ENCODE data around the gene SIRT6.
"Not testable (repeated sequence)": the region's sequence is repeated elsewhere in the genome, so short reads cannot be mapped to it uniquely, and the experiment has no call there.

The SIRT6 gene

DNA sequence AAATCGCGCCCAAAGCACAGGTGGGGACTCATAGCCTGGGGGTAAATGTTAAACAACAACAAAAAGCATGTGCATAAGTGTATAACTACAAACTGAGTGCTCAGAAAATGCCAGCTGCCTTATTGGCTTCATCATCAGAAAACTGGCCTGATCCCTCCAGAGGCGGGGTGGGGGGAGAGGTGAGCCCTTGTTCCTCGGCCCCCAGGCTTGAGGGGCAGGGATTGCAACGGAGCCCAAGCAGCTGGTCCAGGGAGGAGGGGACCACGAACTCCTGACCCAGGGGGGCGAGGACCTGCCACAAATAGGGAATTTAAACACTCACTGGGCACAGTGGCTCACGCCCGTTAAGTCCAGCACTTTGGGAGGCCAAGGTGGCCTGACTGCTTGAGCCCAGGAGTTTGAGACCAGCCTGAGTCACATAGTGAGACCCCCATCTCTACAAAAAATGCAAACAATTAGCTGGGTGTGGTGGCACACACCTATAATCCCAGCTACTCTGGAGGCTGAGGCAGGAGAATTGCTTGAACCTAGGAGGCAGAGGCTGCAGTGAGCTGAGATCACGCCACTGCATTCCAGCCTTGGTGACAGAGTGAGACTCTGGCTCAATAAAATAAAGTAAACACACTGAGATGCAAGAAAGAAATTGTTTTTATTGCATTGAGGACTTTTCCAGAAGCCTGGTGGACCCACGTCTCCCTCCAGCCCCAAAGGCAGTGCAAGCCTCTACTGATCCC lies 8.7 kb downstream of the SIRT6 start:
- no peak for DNase-seq

DNA sequence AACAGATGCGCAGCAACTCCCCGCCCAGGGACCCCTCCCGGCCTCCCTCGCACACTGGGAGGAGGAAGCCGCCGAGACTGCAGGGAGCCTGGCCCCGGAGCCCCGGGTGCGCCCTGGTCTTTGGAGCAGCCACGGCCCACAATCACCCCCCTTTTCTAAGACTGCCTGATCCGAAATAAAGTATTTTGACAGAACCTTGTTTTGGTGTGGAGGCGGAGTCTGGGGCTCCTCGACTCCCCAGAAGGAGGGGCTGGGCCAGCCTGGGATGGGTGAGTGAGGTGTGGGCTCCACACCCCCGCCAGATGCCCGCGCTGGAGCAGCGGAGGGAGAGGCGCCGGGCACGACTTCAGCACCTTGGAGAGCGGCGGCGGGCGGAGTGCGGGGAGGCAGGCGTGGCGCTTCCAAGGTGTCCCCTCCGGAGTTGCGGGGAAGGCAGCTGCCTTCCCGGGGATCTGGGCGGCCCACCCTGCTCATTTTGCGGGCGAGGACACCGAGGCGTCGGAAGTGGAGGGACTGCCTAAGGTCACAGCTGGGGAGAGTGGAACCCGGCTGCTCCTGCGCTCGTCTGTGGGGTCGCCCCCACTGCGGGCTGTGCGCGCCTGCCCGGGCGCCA lies 9.4 kb downstream of the SIRT6 start:
- DNase-seq: peak; percentile 35

DNA sequence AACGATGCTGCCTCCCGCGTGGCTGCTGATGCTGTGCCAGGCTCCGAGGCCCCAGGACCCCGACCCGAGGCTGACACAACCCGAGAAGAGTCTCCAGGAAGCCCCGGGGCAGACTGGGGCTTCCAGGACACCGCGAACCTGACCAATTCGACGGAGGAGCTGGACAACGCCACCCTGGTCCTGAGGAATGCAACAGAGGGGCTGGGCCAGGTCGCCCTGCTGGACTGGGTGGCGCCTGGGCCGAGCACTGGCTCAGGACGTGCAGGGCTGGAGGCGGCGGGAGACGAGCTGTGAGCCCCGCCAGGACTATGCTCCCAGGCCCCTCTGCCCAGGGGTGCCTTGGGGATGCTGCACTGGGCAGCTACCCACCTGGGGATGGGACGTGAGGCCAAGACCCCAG lies 10.7 kb downstream of the SIRT6 start:
- no peak for DNase-seq

DNA sequence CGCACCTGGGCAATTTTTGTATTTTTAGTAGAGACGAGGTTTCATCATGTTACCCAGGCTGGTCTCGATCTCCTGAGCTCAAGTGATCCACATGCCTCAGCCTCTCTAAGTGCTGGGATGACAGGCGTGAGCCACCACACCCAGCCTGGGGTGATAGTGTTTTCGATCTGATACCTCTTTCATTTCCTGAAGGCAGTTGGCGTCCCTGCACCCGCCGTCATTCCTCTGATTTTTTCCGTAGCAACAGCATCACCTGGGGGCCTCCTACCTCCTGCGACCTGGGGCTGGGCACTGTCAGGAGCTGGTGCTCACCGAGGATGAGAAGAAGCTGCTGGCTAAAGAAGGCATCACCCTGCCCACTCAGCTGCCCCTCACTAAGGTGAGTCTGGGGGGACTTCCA lies 18.1 kb downstream of the SIRT6 start:
- no peak for DNase-seq

DNA sequence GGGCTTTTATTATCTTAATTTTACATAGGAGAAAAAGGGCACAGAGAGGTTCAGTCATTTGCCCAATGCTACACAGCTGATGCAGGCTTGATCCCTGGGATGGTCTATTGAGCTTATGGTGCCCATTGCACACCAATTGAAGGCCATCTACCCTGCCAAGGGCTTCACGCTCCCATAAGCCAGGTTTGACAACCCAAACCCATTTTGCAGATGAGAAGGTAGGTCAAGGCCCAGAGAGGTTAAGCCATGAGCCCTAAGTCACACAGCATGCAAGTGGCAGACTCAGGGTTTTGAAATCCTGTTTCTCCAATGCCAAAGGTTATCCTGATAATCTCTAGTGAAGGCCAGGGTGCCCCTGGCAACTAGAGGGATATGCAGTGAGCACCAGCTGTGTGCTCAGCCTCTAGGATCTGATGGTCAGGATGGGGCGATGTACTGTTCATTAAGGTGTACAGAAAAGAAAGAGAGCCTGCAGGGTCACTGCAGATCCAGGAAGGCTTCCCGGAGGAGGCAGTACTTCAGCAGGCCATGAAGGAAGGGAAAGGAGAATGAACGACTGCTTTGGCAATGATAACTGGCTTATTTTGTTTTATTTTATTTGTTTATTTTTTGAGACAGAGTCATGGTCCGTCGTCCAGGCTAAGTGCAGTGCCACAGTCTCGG lies 20.8 kb downstream of the SIRT6 start:
- DNase-seq: no peak

DNA sequence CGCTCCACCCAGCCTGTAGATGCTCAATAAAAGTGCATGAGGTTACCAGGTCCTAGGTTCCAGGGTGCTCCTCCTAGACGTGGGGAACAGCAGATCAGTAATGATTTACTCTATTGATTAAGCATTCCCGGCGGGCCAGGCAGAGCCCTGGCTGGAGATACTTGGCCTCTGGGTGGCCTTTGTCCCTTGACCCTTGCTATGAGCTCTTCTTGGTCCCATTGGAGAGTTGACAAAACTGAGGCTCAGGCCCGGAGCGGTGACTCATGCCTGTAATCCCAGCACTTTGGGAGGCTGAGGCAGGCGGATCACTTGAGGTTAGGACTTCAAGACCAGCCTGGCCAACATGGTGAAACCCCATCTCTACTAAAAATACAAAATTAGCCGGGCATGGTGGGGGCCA lies 24.4 kb downstream of the SIRT6 start:
- not testable (repeated sequence) for DNase-seq

DNA sequence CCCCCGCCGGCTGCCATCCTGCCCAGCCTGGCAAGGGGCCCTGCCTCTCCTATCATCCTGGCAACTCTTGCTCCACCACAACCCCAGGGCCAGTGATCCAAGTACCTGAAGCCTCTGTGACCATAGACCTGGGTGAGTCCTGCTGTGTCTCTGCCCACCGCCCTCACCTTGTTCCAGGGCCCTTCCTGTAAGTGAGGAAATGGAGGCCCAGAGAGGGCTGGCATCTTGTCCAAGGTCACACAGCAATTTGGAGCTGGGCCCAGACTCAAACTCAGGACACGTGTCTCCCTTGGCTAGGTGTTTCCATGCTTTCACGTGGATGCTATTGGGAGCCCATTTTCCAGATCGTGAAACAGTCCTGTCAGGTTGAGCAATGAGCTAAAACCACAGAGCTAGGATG lies 25.2 kb downstream of the SIRT6 start:
- no peak for DNase-seq

DNA sequence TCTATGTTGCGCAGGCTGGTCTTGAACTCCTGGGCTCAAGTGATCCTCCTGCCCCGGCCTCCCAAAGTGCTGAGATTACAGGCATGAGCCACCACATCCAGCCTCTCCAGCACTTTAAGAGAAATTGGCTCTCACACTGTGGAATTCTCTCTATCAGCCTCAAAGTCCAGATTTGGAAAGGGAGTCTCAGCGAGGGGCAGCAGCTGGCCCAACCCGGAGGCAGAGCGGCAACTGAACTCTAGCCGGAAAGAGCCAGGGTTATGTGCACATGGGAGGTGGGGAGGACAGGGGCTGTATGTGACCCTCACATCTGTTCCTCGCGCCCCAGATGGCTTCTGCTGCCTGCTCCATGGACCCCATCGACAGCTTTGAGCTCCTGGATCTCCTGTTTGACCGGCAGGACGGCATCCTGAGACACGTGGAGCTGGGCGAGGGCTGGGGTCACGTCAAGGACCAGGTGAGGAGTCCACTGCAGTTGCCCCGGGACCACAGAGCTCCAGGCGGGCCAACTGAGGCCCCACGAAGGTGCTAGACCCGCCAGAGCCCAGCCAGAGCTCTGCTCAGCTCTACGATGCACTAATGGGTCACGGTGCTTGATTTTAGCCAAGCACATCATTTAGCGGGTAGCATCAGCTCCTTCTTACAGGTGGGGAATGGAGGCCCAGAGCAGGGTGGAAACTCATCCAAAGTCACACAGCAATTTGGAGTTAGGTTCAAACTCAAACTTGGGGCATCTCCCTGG lies 27.6 kb downstream of the SIRT6 start:
- DNase-seq: no peak

DNA sequence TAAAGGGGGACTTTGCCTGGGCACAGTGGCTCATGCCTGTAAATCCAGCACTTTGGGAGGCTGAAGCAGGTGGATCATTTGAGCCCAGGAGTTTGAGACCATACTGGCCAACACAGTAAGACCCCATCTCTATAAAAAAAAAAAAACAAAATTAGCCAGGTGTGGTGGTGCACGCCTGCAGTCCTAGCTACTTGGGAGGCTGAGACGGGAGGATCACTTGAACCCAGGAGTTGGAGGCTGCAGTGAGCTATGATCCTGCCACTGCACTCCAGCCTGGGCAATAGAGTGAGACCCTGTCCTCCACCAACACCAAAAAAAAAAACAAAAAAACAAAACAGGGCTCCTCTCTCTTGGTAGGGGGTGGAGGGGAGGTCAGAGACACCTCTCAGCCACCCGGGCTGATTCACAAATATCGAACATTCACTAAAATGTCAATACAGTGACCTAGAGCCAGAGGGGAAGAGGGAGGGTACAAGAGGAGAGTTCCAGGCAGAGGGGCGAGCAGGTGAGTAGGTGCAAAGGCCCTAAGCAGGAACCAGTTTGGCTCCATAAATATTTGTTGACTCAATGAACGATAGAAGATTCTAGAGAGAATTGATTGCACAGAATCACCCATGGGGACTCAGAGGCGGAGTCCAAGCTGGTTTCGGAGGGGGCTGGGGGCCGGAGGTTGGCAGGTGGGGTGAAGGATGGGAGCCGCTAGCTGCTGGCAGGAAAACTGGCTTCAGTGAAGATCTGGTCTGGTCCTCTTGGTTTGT lies 29.9 kb downstream of the SIRT6 start:
- no peak for DNase-seq

DNA sequence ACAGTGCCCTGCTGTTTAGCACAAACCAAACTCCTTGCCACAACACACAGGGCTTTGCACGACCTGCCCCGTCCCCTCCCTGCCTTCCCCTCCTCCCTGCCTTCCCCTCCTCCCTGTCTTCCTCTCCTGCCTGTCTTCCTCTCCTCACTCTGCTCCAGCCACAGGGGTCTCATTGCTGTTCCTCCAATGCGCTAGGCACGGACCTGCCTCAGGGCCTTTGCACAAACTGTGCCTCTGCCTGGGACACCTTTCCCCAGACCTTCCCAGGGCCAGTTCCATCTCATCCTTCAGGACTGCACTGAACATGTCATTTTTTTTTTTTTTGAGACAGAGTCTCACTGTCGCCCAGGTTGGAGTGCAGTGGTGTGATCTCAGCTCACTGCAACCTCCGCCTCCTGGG lies 30.7 kb downstream of the SIRT6 start:
- DNase-seq: no peak

DNA sequence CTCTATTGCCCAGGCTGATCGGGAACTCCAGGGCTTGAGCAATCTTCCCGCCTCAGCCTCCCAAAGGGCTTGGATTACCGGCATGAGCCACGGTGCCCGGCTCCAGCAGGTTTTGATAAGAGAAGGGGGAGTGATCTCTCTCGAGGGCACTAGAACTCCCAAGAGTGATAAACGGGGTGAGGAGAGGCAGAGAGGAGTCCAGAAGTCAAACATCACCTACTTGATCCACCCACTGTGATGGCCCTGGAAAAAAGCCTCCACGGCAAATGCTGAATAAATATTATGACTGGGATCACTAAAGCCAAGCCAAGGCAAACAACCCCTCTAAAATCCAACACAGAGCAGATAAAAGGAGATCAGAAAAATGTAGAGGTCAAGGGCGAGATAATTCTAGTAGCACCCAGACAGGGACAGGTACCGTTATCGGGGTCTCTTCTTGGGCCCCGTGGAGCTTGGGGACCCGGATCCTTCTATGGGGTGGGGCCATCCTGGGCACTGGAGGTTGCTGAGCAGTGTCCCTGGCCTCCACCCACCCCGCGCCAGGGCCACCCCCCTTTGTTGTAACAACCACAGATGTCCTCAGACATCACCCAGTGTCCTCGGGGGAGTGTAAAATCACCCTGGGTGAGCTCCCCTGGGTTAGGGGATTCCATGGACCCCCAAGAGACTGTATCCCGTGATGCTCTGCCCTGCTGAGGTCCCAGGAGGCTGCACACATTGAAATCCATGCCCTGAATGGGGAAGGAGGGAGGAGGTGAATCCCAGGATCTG lies 32.7 kb downstream of the SIRT6 start:
- DNase-seq: no peak

DNA sequence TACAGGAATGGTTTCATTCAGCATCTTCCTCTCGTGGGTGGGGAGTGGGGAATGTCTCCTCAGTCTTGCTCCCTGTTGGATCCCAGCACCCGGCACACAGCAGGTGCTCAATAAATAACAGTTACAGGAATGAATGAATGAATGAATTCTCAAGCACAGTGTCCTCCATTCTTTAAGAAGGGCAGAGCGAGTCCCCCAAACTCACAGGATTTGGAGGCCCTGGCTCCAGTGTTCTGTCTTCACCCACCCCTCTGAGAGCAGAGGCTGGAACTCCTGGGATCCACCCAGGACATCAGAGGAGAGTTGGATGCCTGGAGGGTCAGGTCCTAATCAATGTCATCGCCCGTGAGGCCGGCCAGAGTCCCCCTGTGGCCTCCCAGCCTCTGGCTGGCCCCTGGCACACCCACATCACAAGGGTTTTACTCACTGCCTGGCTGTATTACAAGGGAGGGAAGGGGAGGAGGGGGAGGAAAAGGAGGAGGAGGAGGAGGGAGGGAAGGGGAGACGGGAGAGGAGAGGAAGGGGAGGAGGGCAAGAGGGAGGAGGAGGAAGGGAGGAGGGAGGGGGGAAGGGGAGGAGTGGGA lies 37.6 kb downstream of the SIRT6 start:
- no peak for DNase-seq

DNA sequence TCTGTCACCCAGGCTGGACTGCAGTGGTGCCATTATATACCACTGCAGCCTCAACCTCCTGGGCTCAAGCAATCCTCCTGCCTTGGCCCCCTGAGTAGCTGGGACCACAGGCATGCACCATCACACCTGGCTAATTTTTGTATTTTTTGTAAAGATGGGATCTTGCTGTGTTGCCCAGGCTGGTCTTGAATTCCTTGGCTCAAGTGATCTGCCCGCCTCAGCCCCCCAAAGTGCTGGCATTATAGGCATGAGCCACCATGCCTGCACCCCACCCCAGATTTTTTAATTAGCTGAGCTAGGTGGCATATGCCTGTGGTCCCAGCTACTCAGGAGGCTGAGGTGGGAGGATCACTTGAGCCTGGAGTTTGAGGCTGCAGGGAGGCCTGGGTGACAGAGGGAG lies 39.4 kb downstream of the SIRT6 start:
- not testable (repeated sequence) for DNase-seq

DNA sequence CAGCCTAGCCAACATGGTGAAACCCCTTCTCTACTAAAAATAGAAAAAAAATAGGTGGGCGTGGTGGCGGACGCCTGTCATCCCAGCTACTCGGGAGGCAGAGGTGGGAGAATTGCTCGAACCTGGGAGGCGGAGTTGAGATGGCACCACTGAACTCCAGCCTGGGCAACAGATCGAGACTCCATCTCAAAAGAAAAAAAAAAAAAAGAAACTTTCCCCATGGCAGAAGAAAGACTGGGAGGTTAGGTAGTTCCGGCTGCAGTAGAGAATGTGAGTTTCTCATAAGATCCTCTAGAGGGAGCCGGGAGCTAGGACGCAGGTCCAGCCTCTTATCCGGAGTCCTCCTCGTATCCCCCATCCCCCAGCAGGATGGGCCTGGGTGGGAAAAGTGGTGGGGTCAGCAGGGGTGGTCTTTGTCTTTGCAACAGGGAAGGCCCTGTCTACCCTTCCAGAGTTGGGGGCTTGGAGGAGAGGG lies 42.1 kb downstream of the SIRT6 start:
- peak; percentile 14 for DNase-seq

DNA sequence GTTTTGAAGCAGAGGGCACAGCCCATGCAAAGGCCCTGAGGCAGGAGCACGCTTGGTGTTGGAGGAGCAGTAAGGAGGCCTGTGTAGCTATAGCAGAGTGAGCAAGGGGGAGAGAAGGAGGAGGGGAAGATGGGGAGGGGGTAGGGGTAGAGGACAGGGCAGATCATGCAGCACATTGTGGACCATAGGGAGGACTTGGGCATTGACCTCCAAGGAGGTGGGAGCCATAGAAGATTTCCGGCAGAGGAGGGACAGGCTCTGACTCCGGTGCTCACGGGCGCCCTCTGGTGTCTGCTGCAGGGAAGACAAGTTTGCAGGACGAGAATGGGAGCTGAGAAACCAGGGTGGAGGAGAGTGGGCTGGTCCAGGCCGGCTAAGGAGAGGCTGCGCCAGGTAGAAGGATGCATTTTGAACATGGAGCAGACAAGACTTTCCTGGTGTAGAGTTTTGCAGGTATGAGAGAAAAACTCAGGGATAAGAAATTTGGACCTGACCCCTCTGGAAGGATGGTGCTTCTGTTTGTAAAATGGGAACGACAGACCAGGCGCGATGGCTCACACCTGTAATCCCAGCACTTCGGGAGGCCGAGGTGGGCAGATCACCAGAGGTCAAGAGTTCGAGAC lies 42.6 kb downstream of the SIRT6 start:
- peak; percentile 78 for DNase-seq

DNA sequence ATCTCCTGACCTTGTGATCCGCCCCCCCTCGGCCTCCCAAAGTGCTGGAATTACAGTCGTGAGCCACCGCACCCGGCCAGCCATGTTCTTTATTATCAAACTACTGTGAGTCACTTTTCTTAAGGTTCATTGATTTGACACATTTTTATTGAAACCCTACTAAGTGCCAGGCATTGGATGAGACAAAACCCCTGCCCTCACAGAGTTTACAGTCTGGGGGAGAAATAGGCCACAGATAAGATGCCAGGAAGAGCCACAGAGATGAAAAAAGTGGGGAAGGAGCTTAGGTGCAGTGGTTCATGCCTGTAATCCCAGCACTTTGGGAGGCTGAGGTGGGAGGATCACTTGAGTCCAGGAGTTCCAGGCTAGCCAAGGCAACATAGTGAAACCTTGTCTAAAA lies 43.9 kb downstream of the SIRT6 start:
- no peak for DNase-seq

DNA sequence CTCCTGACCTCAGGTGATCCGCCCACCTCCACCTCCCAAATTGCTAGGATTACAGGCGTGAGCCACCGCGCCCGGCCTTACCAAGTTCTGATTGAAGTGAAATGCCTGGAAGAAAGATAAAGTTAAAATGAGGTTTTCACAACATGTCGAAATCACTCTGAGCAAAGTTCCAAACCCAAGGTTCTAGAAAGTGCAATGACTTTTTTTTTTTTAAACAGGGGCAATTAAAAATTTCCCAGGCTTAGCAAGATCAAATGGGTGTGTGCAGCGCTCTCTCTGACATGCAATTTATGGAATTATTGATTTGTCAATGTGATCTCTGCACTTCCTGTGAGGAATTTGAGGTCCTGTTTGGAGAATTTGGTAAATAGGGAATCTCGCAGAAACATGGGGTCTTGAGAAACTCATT lies 45.7 kb downstream of the SIRT6 start:
- DNase-seq: no peak

DNA sequence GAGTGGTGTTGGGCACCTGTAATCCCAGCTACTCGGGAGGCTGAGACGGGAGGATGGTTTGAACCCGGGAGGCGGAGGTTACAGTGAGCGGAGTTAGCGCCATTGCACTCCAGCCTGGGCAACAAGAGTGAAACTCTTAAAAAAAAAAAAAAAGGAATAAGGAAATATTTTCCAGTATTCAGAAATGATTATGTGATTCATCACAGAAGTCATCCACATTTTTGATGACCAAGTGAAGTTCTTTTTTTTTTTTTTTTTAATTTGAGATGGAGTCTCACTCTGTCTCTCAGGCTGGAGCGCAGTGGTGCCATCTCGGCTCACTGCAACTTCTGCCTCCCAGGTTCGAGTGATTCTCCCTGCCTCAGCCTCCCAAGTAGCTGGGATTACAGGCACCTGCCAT lies 47.0 kb downstream of the SIRT6 start:
- DNase-seq: not testable (repeated sequence)

DNA sequence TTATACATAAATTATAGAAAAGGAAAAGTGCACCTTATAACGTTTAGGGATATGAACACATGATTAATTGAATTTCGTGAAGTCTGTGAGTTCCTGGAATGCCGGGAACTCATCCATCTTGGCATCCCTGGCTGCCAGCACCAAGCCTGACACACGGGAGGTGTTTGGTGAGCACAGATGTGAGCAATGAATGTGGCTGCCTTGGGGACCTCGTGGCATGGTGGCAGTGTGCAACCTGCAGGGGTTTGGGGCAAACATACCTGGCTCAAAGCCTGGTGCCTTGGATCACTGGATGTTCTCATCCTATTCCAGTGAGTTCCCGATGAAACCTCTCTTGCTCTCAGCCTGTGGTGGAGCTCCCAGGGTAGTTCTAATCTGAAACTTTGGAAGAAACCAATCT lies 48.0 kb downstream of the SIRT6 start:
- DNase-seq: no peak

DNA sequence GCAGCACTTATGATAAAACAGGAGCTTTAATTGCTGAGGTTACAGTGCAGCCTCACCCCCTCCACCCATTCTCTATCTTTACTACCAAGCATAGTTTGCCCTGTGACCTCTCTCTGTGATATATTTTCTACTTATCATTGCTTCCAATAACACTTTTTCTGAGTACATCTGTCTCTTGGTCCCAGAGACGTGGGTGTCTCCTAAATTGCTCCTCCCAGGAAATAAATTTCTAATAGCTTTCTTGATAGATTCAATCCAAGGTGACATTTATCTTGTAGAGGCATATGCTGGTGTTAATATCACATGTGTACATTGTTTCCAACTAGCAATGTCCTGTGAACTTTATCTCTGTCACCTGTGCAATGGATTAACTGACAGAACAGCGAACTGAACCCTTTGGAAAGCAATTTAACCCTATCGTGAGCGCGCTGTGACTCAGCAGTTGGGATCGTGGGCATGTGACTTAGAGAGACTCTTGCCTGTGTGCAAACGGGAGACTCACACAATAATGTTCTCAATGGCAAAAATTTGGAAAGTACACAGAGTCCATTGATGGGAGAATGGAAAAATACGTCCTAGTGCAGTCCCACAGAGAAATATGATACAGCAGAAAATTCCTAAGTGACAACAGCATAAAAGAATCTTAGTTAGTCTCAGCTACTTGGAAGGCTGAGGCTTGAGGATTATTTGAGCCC lies 51.5 kb downstream of the SIRT6 start:
- DNase-seq: no peak
